Epithelial cell of esophagus (primary cell): ENCODE results near the gene STK11IP.

Source experiments
- DNase-seq: peaks from one replicate; pipeline ENCODE4 v3.0.0; 2010; ENCODE audit warnings: low read depth
- H3K4me3 ChIP-seq: 2 replicates; pipeline ENCODE4 v1.5.1; 2011; ENCODE audit warnings: mild to moderate bottlenecking, low read length, control low read depth
- CTCF ChIP-seq: IDR thresholded peaks from 2 replicates; pipeline ENCODE4 v1.5.1; 2011; ENCODE audit warnings: low read depth, mild to moderate bottlenecking, low read length, control low read depth, inconsistent platforms; ENCODE audit not compliant: insufficient read depth; ENCODE audit errors: missing control alignments

The STK11IP gene

GRCh38 chr2:219592736-219593135 lies 4.9 kb upstream of the STK11IP start:
- no peak for DNase-seq
- TF ChIP-seq CTCF: no peak
- H3K4me3 ChIP-seq: no peak overlapping the region

DNA sequence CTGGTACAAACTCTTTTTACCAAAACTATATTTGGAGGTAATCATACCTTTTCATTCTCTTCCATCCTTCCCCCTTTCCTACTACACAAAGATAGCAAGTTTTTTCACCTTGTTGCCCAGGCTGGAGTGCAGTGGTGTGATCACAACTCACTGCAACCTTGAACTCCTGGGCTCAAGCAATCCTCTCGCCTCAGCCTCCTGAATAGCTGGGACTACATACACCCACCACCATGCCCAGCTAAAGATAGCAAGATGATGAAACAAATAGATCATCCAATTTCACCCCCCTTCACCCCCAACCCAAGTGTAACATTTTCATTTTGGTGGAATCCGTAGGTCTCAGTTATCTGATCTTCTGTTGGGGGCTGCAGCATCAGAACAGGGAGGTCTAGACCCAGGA lies 4.5 kb upstream of the STK11IP start:
- H3K4me3 ChIP-seq: no peak overlapping the region
- DNase-seq: no peak
- TF ChIP-seq CTCF: no peak

DNA sequence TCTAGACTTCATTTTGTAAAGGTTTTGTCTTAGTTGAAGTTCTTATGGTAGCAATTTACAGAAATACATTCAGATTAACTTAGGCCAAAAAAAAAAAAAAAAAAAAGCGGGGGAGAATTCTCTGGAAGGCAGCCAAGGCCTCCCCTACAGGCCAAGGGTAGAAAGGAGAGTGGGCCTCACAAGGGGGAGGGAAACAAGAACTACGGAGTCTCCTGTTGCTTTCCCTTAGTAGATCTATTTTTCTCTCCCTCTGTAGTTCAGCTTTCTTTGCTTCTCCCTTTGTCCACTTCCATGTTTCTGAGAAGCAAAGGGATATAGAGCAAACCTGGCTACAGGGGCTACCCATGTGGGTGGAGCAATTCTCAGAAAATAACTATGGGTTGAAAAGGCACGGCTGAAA lies 2.4 kb upstream of the STK11IP start:
- H3K4me3 ChIP-seq: no peak overlapping the region
- TF ChIP-seq CTCF: no peak
- DNase-seq: no peak

- H3K4me3 ChIP-seq: peak overlapping the region; percentile 77
- DNase-seq: no peak
- TF ChIP-seq CTCF: no peak
Measured at GRCh38 chr2:219596954-219597551, 604 bp upstream of the STK11IP start.

GRCh38 chr2:219598308-219599078 lies 836 bp downstream of the STK11IP start:
- TF ChIP-seq CTCF: no peak
- H3K4me3 ChIP-seq: peak overlapping the region; percentile 77
- no peak for DNase-seq

DNA sequence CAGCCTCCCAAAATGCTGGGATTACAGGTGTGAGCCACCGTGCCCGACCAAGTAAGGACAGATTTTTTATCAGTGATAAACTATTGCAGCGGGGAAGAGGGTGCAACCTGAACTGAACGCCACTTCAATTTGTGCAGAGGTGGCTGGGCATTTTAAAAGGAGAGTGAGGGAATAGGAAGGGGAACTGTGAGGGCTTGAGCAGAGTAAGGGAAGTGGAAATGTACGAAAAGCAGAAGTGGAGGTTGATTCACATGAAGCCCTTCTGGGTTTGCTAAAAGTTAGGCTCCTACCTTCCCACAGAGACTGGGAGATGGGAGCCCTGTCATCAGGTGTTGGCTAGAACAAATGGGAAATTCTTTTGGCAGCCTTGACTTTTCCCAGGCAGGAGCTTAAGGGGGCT lies 6.1 kb downstream of the STK11IP start:
- DNase-seq: no peak
- TF ChIP-seq CTCF: no peak

DNA sequence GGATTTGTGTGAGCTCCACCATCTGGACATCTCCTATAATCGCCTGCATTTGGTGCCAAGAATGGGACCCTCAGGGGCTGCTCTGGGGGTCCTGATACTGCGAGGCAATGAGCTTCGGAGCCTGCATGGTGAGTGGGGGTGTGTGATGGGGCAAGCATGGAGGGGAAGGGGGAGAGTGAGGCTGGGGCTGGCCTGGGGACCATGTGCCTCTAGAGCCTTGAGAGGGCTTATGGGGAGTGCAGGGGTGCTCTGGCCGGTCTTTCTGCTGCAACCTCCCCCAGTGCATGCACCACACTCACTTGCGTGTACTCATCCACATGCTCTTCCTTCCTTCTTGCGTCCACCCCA lies 7.9 kb downstream of the STK11IP start:
- TF ChIP-seq CTCF: no peak
- H3K4me3 ChIP-seq: no peak overlapping the region
- DNase-seq: no peak

More for the DNA sequence above, 6.1 kb downstream of the STK11IP start:
- H3K4me3 ChIP-seq: no peak overlapping the region
